ACHN (cell line): ENCODE measurements around the gene OR6K3.
"Not testable (repeated sequence)": the region's sequence is repeated elsewhere in the genome, so short reads cannot be mapped to it uniquely, and the experiment has no call there.

ENCODE experiments used
- DNase-seq: peaks from one replicate; pipeline ENCODE4 v3.0.0-alpha.2; 2015
- in situ Hi-C: cut with HindIII; loops from 2 replicates; pipeline ENCODE4 v1.10.0; 2017; ENCODE audit warnings: low sequenced_read_pairs, low pct_ligation_motif_present, low pct_unique_long_range_greater_than_20kb

The OR6K3 gene

GRCh38 chr1:158689875-158690274 is 30.6 kb downstream of the OR6K3 start:
- in situ Hi-C loops = no loop called here

GRCh38 chr1:158689110-158689509 is 31.4 kb downstream of the OR6K3 start:
- in situ Hi-C loops = no loop called here
- no peak for DNase-seq

More at GRCh38 chr1:158689875-158690274, 30.6 kb downstream of the OR6K3 start:
- DNase-seq = no peak

GRCh38 chr1:158688343-158688742 is 32.2 kb downstream of the OR6K3 start:
- in situ Hi-C loops, DNase-seq: not testable (repeated sequence)

- in situ Hi-C loops = no loop called here
- no peak for DNase-seq
Observed at GRCh38 chr1:158687037-158687436, 33.5 kb downstream of the OR6K3 start.

- no peak for DNase-seq
- in situ Hi-C loops = no loop called here
Observed at GRCh38 chr1:158686111-158687009, 34.2 kb downstream of the OR6K3 start, which contains the start of gene SPTA1. TSS of gene SPTA1 (minus strand) at chr1:158686715. CDS start at chr1:158686517, 198 bp downstream.

GRCh38 chr1:158685085-158685484 is 35.4 kb downstream of the OR6K3 start:
- in situ Hi-C loops = no loop called here
- no peak for DNase-seq

GRCh38 chr1:158681606-158682005 is 38.9 kb downstream of the OR6K3 start:
- in situ Hi-C loops = no loop called here
- DNase-seq = no peak

GRCh38 chr1:158679289-158679688 is 41.2 kb downstream of the OR6K3 start:
- no peak for DNase-seq

GRCh38 chr1:158675563-158676323 is 44.8 kb downstream of the OR6K3 start:
- in situ Hi-C loops = no loop called here
- no peak for DNase-seq

More at GRCh38 chr1:158679289-158679688, 41.2 kb downstream of the OR6K3 start:
- in situ Hi-C loops = no loop called here

- DNase-seq = no peak
- in situ Hi-C loops = no loop called here
Observed at GRCh38 chr1:158674302-158674701, 46.2 kb downstream of the OR6K3 start.
